ENCODE results near the gene EEA1.
"Not testable (repeated sequence)": the region's sequence is repeated elsewhere in the genome, so short reads cannot be mapped to it uniquely, and the experiment has no call there.

Gene EEA1

GRCh38 chr12:92762773-92763172 is 166.3 kb downstream of the EEA1 start:
- H3K9me3 Mint-ChIP-seq: no peaks in the 10 kb centered on the region
- H3K4me3 Mint-ChIP-seq: no peak overlapping the region
- no peak for DNase-seq

GRCh38 chr12:92759634-92760268 is 169.3 kb downstream of the EEA1 start:
- H3K36me3 Mint-ChIP-seq (ENCODE audit: insufficient read depth): no peaks in the 10 kb centered on the region
- H3K4me3 Mint-ChIP-seq: no peak overlapping the region
- peaks cover 6 to 16% of the 10 kb centered on the region in 2 donors for H3K27me3 Mint-ChIP-seq
- no peak for ATAC-seq (replicated peaks)
- no peak overlapping the region for H3K27ac Mint-ChIP-seq
- H3K4me1 Mint-ChIP-seq (ENCODE audit: low read depth in 2 of 2): peaks cover 9 to 16% of the 10 kb centered on the region in 2 donors
- DNase-seq: no peak
- H3K9me3 Mint-ChIP-seq: no peaks in the 10 kb centered on the region

More at GRCh38 chr12:92762773-92763172, 166.3 kb downstream of the EEA1 start:
- no peak for ATAC-seq (replicated peaks)
- Mint-ChIP-seq H3K36me3 (ENCODE audit: insufficient read depth) (no peaks in the 10 kb centered on the region), H3K4me1 (ENCODE audit: low read depth in 2 of 2) (peaks cover 4 to 10% of the 10 kb centered on the region in 2 donors), H3K27me3 (peaks cover 6 to 16% of the 10 kb centered on the region in 2 donors), H3K27ac (no peak overlapping the region)

GRCh38 chr12:92757597-92758121 is 171.4 kb downstream of the EEA1 start:
- DNase-seq (peak in 1 of 3 experiments; percentile 7), ATAC-seq (replicated peaks) (peak; percentile 79)
- Mint-ChIP-seq H3K36me3 (ENCODE audit: insufficient read depth) (no peaks in the 10 kb centered on the region), H3K4me1 (ENCODE audit: low read depth in 2 of 2) (peaks cover 9 to 16% of the 10 kb centered on the region in 2 donors), H3K27ac (no peak overlapping the region), H3K27me3 (peaks cover 6 to 9% of the 10 kb centered on the region in 2 donors), H3K9me3 (no peaks in the 10 kb centered on the region), H3K4me3 (no peak overlapping the region)

GRCh38 chr12:92756898-92757596 is 172.0 kb downstream of the EEA1 start:
- Mint-ChIP-seq H3K9me3 (no peaks in the 10 kb centered on the region), H3K27me3 (peaks cover 6% of the 10 kb centered on the region in 2 donors), H3K4me3 (no peak overlapping the region), H3K27ac (no peak overlapping the region), H3K36me3 (ENCODE audit: insufficient read depth) (no peaks in the 10 kb centered on the region), H3K4me1 (ENCODE audit: low read depth in 2 of 2) (peaks cover 9 to 16% of the 10 kb centered on the region in 2 donors)
- ATAC-seq (replicated peaks) (no peak), DNase-seq (no peak)

GRCh38 chr12:92753976-92754885 is 174.9 kb downstream of the EEA1 start:
- Mint-ChIP-seq H3K27me3 (peaks cover 5 to 6% of the 10 kb centered on the region in 2 donors), H3K4me3 (no peak overlapping the region), H3K27ac (no peak overlapping the region), H3K4me1 (ENCODE audit: low read depth in 2 of 2) (peaks cover 9 to 16% of the 10 kb centered on the region in 2 donors), H3K36me3 (ENCODE audit: insufficient read depth) (peaks cover 3% of the 10 kb centered on the region), H3K9me3 (no peaks in the 10 kb centered on the region)
- DNase-seq (no peak), ATAC-seq (replicated peaks) (no peak)

GRCh38 chr12:92749691-92750090 is 179.4 kb downstream of the EEA1 start:
- not testable (repeated sequence) for DNase-seq; H3K27ac Mint-ChIP-seq; H3K4me1 Mint-ChIP-seq (ENCODE audit: low read depth in 2 of 2); ATAC-seq (replicated peaks); H3K36me3 Mint-ChIP-seq (ENCODE audit: insufficient read depth); H3K4me3 Mint-ChIP-seq; H3K27me3 Mint-ChIP-seq; H3K9me3 Mint-ChIP-seq

GRCh38 chr12:92747151-92747550 is 181.9 kb downstream of the EEA1 start:
- Mint-ChIP-seq H3K36me3 (ENCODE audit: insufficient read depth) (peaks cover 3% of the 10 kb centered on the region), H3K4me3 (no peak overlapping the region)

GRCh38 chr12:92745856-92746550 is 183.1 kb downstream of the EEA1 start:
- DNase-seq: no peak
- Mint-ChIP-seq H3K4me3 (no peak overlapping the region), H3K27ac (no peak overlapping the region), H3K4me1 (ENCODE audit: low read depth in 2 of 2) (peaks cover 4% of the 10 kb centered on the region in 2 donors), H3K9me3 (no peaks in the 10 kb centered on the region), H3K36me3 (ENCODE audit: insufficient read depth) (peaks cover 3% of the 10 kb centered on the region), H3K27me3 (peaks cover 24 to 28% of the 10 kb centered on the region in 2 donors)
- no peak for ATAC-seq (replicated peaks)

More at GRCh38 chr12:92747151-92747550, 181.9 kb downstream of the EEA1 start:
- no peak for DNase-seq
- no peak for ATAC-seq (replicated peaks)
- no peak overlapping the region for H3K27ac Mint-ChIP-seq
- peaks cover 15 to 19% of the 10 kb centered on the region in 2 donors for H3K27me3 Mint-ChIP-seq
- H3K9me3 Mint-ChIP-seq: no peaks in the 10 kb centered on the region
- peaks cover 4% of the 10 kb centered on the region in 2 donors for H3K4me1 Mint-ChIP-seq (ENCODE audit: low read depth in 2 of 2)

- Mint-ChIP-seq H3K4me1 (ENCODE audit: low read depth in 2 of 2) (peaks cover 4% of the 10 kb centered on the region in 2 donors), H3K36me3 (ENCODE audit: insufficient read depth) (no peaks in the 10 kb centered on the region), H3K27me3 (peaks cover 24 to 28% of the 10 kb centered on the region in 2 donors), H3K27ac (no peak overlapping the region), H3K4me3 (no peak overlapping the region), H3K9me3 (no peaks in the 10 kb centered on the region)
- DNase-seq: no peak
- ATAC-seq (replicated peaks): no peak
Observed at GRCh38 chr12:92743026-92743425, 186.1 kb downstream of the EEA1 start.

- ATAC-seq (replicated peaks) (no peak), DNase-seq (no peak)
- Mint-ChIP-seq H3K9me3 (no peaks in the 10 kb centered on the region), H3K27ac (no peak overlapping the region), H3K27me3 (peaks cover 38 to 42% of the 10 kb centered on the region in 2 donors), H3K4me1 (ENCODE audit: low read depth in 2 of 2) (no peaks in the 10 kb centered on the region), H3K36me3 (ENCODE audit: insufficient read depth) (no peaks in the 10 kb centered on the region), H3K4me3 (no peak overlapping the region)
Observed at GRCh38 chr12:92740411-92740810, 188.7 kb downstream of the EEA1 start.

- no peak for DNase-seq
- ATAC-seq (replicated peaks): no peak
- no peak overlapping the region for H3K4me3 Mint-ChIP-seq
- H3K4me1 Mint-ChIP-seq (ENCODE audit: low read depth in 2 of 2): no peaks in the 10 kb centered on the region
- no peaks in the 10 kb centered on the region for H3K9me3 Mint-ChIP-seq
- no peak overlapping the region for H3K27ac Mint-ChIP-seq
- H3K36me3 Mint-ChIP-seq (ENCODE audit: insufficient read depth): no peaks in the 10 kb centered on the region
- H3K27me3 Mint-ChIP-seq: peaks cover 48 to 51% of the 10 kb centered on the region in 2 donors
Observed at GRCh38 chr12:92739113-92739512, 190.0 kb downstream of the EEA1 start.

GRCh38 chr12:92737855-92738850 is 190.9 kb downstream of the EEA1 start:
- no peak overlapping the region for H3K4me3 Mint-ChIP-seq
- H3K27ac Mint-ChIP-seq: no peak overlapping the region
- H3K9me3 Mint-ChIP-seq: no peaks in the 10 kb centered on the region
- DNase-seq (no peak), ATAC-seq (replicated peaks) (no peak)
- no peaks in the 10 kb centered on the region for H3K36me3 Mint-ChIP-seq (ENCODE audit: insufficient read depth)
- H3K4me1 Mint-ChIP-seq (ENCODE audit: low read depth in 2 of 2): no peaks in the 10 kb centered on the region
- peaks cover 45 to 47% of the 10 kb centered on the region in 2 donors for H3K27me3 Mint-ChIP-seq

Measured in effector memory CD8-positive, alpha-beta T cell (primary cell).